Activated CD4-positive, alpha-beta T cell treated with anti-CD3 and anti-CD28 coated beads, Interleukin-10, Interleukin-2, amounts not matched to agents 100 ng/mL and 50 ng/mL, durations not matched to agents 16 hours and 8 hours (primary cell): Measurements from ENCODE around the gene E2F7.

ENCODE experiments used
- DNase-seq: peaks from one replicate; pipeline ENCODE4 v3.0.0-alpha.2; 2020

Gene E2F7

GRCh38 chr12:77062396-77062795 lies 3.0 kb downstream of the E2F7 start:
- no peak for DNase-seq

- DNase-seq = no peak
Observed at GRCh38 chr12:77060883-77061240, 4.5 kb downstream of the E2F7 start.

- DNase-seq = no peak
Observed at GRCh38 chr12:77060136-77060882, 5.1 kb downstream of the E2F7 start.

- no peak for DNase-seq
Observed at GRCh38 chr12:77058740-77059139, 6.6 kb downstream of the E2F7 start.

GRCh38 chr12:77054851-77055250 lies 10.5 kb downstream of the E2F7 start:
- no peak for DNase-seq

- DNase-seq = no peak
Observed at GRCh38 chr12:77053259-77053658, 12.1 kb downstream of the E2F7 start.

GRCh38 chr12:77049767-77050353 lies 15.5 kb downstream of the E2F7 start:
- peak; percentile 67 for DNase-seq

- DNase-seq = no peak
Observed at GRCh38 chr12:77047341-77048109, 17.8 kb downstream of the E2F7 start.

GRCh38 chr12:77046468-77046867 lies 18.9 kb downstream of the E2F7 start:
- DNase-seq = no peak

GRCh38 chr12:77045183-77045582 lies 20.2 kb downstream of the E2F7 start:
- DNase-seq = no peak

- DNase-seq = no peak
Observed at GRCh38 chr12:77044721-77045120, 20.6 kb downstream of the E2F7 start.

GRCh38 chr12:77042833-77043232 lies 22.5 kb downstream of the E2F7 start:
- DNase-seq = no peak

- no peak for DNase-seq
Observed at GRCh38 chr12:77040231-77040630, 25.1 kb downstream of the E2F7 start.

- DNase-seq = no peak
Observed at GRCh38 chr12:77035226-77035625, 30.1 kb downstream of the E2F7 start.

- peak; percentile 10 for DNase-seq
Observed at GRCh38 chr12:77033658-77034536, 31.5 kb downstream of the E2F7 start.

GRCh38 chr12:77032406-77032805 lies 33.0 kb downstream of the E2F7 start:
- DNase-seq = peak; percentile 64

- peak; percentile 31 for DNase-seq
Observed at GRCh38 chr12:77031745-77032144, 33.6 kb downstream of the E2F7 start.

- no peak for DNase-seq
Observed at GRCh38 chr12:77025782-77026314, 39.5 kb downstream of the E2F7 start.

- DNase-seq = no peak
Observed at GRCh38 chr12:77023501-77023900, 41.9 kb downstream of the E2F7 start.

GRCh38 chr12:77019920-77020319 lies 45.4 kb downstream of the E2F7 start:
- DNase-seq = no peak

- no peak for DNase-seq
Observed at GRCh38 chr12:77016606-77017005, 48.8 kb downstream of the E2F7 start.

- DNase-seq = no peak
Observed at GRCh38 chr12:77013091-77013490, 52.3 kb downstream of the E2F7 start.
